ENCODE results near the gene DNASE1L3. TPM values are rescaled to one million over a fixed set of nuclear protein-coding genes. Genes with fewer than 3 reads are reported as not detected.

DNASE1L3 gene
- 3.5 TPM for total RNA-seq

GRCh38 chr3:58210761-58211460, at the start of gene DNASE1L3:
TSS of gene DNASE1L3 (minus strand) at chr3:58210972. CDS start at chr3:58210906, 66 bp downstream.

DNA sequence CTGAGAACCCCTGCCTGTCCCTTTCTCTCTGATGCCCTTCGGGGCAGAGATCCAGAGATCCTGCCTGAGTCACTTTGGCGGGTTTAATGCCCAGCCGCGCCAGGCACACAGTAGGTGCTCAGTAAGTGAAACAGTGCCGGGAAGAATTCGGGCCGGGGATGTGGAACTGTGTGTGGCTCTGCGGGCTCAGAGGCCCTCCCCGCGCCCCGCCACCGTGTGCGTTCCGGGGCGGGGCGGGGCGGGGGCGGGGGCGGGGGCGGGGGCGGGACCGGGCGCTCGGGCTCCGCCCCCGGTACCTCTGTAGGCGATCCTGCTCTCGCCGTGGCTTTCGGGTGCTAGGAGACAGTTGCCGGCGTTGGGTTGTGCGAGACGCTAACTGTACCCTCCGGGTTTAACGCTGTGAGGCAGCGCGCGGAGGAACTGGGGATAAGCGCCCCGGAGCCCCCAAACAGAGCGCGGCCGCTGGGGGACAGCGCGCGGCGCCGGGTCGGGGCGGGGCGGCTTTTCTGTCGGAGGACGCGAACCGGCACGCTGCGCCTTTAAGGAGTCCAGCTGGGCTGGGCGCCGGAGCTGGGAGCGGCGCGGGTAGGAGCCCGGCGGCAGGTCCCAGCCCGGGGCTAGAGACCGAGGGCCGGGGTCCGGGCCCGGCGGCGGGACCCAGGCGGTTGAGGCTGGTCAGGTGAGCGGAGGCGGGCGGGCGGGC, 26.6 kb upstream of the DNASE1L3 start, which contains the start of gene ABHD6:
TSS of gene ABHD6 (plus strand) at position 555 of the 703 bp plus-strand sequence. CDS start 18,795 bp downstream, outside the sequence.

Other genes with a start within 250 kb of the DNASE1L3 start
- gene FLNB, start 202.6 kb downstream of the DNASE1L3 start, total RNA-seq: 110 TPM
- 14.5 TPM for gene ABHD6, start 26.8 kb upstream of the DNASE1L3 start, total RNA-seq
- 17.6 TPM for gene RPP14, start 95.3 kb upstream of the DNASE1L3 start, total RNA-seq
- gene HTD2, start 95.5 kb upstream of the DNASE1L3 start, total RNA-seq: 26.7 TPM
- 40.8 TPM for gene PXK, start 121.9 kb upstream of the DNASE1L3 start, total RNA-seq
- gene PDHB, start 222.9 kb upstream of the DNASE1L3 start, total RNA-seq: 120 TPM

All from camera-type eye (tissue), 1 donor.